GM19351 (cell line): Measurements from ENCODE around the gene FKBP8.
"Not testable (repeated sequence)": the region's sequence is repeated elsewhere in the genome, so short reads cannot be mapped to it uniquely, and the experiment has no call there.

Source experiments
- ATAC-seq: cut with Tn5 transposase; IDR thresholded peaks from one replicate; pipeline ENCODE4 v1.9.1; 2021; ENCODE audit warnings: mild to moderate bottlenecking, moderate library complexity; ENCODE audit not compliant: unreplicated experiment

FKBP8 gene

GRCh38 chr19:18559685-18560084 is 16.3 kb upstream of the FKBP8 start:
- no peak for ATAC-seq

DNA sequence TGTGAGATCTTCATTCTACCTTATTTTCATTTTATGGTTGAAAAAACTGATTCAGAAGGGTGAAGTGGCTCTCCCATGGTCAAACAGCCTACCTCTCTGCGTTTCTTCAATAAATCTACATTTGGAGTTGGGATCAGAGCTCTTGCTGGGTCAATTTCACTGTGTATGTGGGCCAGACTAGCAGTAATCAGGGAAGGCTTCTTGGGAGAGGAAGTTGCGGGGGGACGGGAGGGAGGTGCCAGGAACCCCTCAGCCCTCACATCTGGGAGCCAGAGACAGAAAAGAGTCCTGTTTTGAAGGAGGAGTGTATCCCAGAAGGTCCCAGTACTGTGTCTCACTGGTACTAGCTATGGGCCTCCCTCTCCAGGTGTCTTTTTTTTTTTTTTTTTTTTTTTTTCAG is 15.2 kb upstream of the FKBP8 start:
- no peak for ATAC-seq

DNA sequence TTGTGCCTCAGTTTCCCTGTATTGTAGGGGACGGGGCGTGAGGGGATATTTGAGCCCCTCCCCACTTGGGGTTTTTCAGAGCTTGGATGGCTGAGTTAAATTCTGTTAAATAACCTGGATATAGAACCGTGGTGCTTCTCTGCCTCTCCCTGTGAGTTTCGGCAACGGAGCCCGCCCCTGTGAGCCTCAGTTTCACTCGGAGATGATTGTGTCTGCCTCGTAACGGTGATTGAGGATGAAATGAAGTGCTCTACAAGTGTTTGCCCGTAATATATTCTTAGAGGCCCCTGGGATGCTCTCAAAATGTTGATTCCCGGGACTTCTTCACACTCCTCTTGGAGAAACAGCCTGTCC is 14.8 kb upstream of the FKBP8 start:
- ATAC-seq = no peak

DNA sequence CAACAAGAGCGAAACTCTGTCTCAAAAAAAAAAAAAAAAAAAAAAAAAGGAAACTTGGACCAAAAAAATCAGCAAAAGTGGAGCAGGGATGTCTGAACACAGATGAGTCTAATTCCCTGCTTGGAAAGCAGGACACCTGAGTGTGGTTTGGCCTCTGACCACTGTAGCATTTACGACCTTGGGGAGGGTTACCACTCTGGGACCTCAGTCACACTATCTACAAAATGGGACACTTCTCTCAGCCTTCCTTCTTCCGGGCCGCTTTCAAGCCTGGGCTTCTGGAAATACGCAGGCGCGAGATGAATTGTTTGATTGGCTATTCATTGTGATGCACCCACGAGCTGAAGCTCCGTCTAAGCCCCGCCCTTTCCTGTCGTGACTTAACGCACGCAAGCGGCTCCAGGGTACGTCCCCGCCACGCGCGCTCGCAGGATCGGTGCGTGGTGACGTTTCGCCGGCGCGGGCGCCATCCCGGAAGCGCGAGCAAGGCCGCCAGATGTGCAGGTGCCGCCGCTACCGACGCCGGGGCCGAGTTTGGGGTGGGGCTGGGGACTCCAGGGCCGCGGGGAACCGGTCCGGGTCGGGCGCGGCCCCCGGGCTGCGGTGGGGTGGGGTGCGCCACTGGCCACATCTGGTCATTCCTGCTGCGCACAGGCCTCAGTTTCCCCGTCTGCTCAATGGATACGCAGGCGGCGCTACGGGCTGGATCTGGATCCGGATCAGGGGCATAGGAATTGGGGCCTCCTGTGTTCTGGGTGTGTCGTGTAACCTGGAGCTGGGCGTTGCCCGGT is 14.2 kb upstream of the FKBP8 start, which contains the start of gene KXD1:
KXD1 (plus strand) TSS at position 460 of the 791 bp plus-strand sequence. CDS start 4,187 bp downstream, outside the sequence.
- peak; percentile 94 for ATAC-seq

DNA sequence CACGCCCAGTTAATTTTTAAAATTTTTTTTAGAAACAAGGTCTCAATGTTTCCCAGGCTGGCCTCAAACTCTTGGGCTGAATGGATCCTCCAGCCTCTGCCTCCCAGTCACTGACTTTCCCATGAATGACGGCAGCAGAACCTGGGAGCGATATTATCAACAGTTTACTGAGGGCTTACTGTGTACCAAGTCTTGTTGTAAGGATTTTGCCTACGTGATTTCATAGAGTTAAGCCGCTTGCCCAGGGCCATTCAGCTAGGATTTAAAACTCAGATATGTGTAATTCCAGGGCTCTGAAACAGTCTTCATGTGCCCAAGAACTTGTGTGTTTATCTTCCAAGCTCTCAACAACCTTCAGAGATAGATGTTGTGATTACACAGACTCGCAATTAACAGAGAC is 8.3 kb upstream of the FKBP8 start:
- ATAC-seq = no peak

DNA sequence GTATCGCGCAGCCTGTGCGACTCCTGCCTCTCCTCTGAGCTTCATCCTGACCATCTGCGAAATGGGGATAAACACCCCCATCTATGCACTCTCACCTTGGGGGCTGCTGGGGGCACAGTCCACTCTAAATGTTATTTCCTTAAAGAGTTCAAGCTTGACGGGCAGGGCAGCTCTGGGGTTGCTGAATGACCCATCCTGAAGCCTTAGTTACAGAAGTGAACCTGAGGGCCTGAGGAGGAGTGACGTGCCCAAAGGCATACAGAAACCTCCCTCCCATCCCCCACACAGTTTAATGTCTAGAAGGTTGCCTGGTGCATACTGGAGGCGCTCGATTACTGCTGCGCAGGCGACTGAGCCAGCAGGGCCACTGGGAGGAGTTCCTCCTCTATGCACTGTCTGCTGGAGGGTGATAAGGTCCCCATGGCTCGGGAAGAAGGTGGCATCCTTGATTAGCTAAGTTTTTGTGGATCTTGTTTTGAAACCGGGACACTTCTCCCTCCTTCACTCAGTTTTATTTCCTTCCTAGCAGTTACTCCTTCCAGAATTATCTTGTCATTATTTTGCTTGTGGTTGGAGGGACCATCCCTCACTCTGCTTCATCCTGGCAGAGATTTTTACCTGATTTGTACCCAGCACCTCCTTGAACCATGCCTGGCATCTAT is 572 bp upstream of the FKBP8 start:
- peak; percentile 78 for ATAC-seq

GRCh38 chr19:18541992-18542940 is 1.1 kb downstream of the FKBP8 start:
- no peak for ATAC-seq

- no peak for ATAC-seq
These were observed 1.9 kb downstream of the FKBP8 start for GRCh38 chr19:18541258-18541991.

DNA sequence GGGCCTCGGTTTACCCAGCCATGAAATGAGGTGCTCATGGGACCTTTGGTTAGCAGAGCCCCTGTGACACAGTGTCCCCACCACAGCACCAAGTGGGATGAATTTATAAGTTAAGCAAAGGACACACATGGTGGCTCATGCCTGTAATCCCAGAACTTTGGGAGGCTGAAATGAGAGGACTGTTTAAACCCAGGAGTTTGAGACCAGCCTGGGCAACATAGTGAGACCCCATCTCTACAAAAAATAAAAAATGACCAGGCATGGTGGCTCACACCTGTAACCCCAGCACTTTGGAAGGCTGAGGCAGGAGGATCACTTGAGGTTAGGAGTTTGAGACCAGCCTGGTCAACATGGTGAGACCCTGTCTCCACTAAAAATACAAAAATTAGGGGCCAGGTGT is 3.2 kb downstream of the FKBP8 start:
- ATAC-seq = not testable (repeated sequence)

GRCh38 chr19:18539372-18539771 is 4.0 kb downstream of the FKBP8 start:
- no peak for ATAC-seq

- ATAC-seq = no peak
These were observed 5.3 kb downstream of the FKBP8 start for GRCh38 chr19:18538115-18538514.

DNA sequence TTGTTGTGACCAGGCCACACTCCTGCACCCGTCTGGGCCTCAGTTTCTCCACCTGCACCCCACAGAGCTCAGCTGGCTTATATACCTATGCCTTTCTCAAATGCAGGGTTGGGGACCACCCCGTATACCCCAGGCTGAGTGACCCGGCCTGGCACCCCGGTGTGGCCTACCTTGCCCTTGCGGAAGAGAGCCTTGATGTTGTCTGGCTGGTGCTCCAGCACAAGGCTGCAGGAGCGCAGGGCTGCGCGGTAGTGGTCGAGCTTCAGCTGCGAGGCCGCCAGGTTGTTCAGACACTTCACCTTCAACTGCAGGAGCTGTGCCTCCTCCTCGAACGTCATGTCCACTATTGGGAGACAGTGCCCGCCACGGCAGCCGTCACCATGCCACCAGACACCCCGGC is 5.9 kb downstream of the FKBP8 start:
- no peak for ATAC-seq

- ATAC-seq = no peak
These were observed 6.9 kb downstream of the FKBP8 start for GRCh38 chr19:18536475-18536874.

- ATAC-seq = no peak
These were observed 10.3 kb downstream of the FKBP8 start for GRCh38 chr19:18533058-18533457.

DNA sequence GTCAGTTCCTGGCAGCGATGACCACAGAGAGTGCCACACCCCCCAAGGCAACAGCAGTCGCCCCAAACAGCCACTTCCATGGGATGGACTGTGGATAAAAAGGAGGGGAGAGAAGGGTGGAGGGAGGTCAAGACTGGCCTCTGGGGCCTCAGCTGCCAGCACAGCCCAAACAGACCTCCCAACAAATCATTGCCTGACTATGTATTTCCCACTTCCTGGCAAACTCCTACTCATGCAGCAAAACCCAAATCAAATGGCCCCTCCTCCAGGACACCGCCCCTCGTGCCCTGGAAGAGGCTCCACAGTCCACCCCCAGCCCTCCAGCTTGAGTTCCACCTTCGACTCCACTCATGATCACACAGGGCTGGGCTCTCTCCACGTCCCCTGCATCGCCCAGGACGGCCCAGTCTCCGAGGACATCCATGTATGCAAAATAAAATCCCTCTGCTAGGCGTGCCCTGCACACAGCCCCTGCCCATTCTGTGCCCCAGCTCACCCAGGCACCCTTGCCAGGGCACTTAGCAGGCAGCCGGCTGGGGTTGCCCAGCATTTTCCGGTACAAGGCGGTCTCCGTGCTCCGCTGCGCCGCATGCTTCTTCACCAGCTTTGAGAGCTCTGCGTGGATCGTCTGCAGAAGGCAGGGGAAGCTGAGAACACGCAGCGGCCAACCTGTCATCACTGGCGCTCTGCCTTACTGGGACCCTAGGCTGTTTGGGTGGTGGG is 11.0 kb downstream of the FKBP8 start:
- ATAC-seq = no peak

- ATAC-seq = no peak
These were observed 11.9 kb downstream of the FKBP8 start for GRCh38 chr19:18531485-18531884.

DNA sequence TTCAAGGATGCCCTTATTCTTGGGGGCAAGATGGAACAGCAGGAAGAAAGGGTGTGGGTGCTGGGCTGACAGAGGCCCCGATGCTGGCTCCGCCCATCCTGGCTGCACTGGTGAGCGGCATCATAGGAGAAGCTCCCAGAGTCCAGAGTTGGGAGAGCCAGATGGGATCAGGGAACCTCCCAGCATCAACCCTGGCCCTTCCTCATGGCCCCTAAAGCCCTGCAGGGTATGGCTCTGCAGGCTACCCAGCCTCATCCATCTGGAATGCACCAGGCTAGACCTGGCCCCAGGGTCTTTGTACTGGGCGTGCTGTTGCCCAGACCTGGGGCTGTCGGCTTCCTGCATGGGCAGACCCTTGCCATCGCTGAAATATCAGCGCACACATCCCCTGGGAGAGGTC is 13.6 kb downstream of the FKBP8 start:
- ATAC-seq = no peak

DNA sequence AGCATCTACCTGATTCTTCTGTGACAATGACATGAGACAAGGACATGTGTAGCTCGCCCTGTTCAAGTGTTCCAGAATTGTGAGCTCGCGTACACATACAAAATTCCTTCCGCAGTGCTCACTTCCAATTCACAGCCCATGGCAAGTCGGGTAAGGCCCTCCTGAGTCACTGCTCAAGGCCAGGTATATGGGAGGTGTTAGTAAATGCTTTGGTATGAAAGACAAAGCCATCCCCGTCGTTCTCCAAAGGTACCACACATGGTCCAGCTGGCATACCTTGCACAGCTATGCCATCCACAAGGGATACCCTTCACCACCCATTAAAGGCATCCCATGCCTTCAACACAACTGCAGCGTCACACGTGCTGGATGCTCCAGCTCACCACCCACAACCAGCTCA is 17.1 kb downstream of the FKBP8 start:
- ATAC-seq = no peak

- ATAC-seq = no peak
These were observed 19.5 kb downstream of the FKBP8 start for GRCh38 chr19:18523841-18524240.

- ATAC-seq = not testable (repeated sequence)
These were observed 20.4 kb downstream of the FKBP8 start for GRCh38 chr19:18522862-18523440.
